Mucosa of descending colon (tissue), 3 donors: ENCODE measurements around the gene ADGRG4. TPM values are rescaled to one million over a fixed set of nuclear protein-coding genes. Genes with fewer than 3 reads are reported as not detected.
A peak's percentile ranks its signal among the peaks of the same experiment; 100 is the strongest.

Source experiments
- ATAC-seq: fragments of 200-7000 bp; cut with Tn5 transposase; one replicate; pipeline ENCODE4 v1.9.1; 2020; ENCODE audit warnings: mild to moderate bottlenecking, moderate library complexity
- DNase-seq, 3 donors: peaks; one replicate each; pipeline ENCODE4 v3.0.0-alpha.2; 2020
- H3K36me3 ChIP-seq: fragments of 200-600 bp; one replicate; pipeline ENCODE4 v1.8.0; 2021; ENCODE audit warnings: low read depth, mild to moderate bottlenecking
- H3K4me1 ChIP-seq: fragments of 200-600 bp; one replicate; pipeline ENCODE4 v1.8.0; 2021; ENCODE audit warnings: low read depth, mild to moderate bottlenecking
- H3K4me3 ChIP-seq: fragments of 200-600 bp; one replicate; pipeline ENCODE4 v1.8.0; 2021; ENCODE audit warnings: mild to moderate bottlenecking
- H3K9me3 ChIP-seq: fragments of 200-600 bp; one replicate; pipeline ENCODE4 v1.8.0; 2021; ENCODE audit warnings: mild to moderate bottlenecking
- CTCF ChIP-seq: fragments of 200-600 bp; IDR thresholded peaks from one replicate; pipeline ENCODE4 v1.8.0; 2022; ENCODE audit warnings: antibody characterized with exemption, mild to moderate bottlenecking
- intact Hi-C, 2 donors: fragments of 100-400 bp; cut with DNase I in 1 of 2; cut with micrococcal nuclease in 1 of 2; formaldehyde crosslinking; loops; one replicate each; pipeline versions ENCODE4 v1.11.0 to v1.11.1; 2022; cut with DNase I, micrococcal nuclease
- total RNA-seq, 3 donors: library from RNA; stranded (reverse); fragmentation: NEBNext Ultra II Directional in 2 of 3; extraction: Animal tissue kit (Norgen Biotek cat#: 25700) in 2 of 3; gene quantifications; one replicate each; pipeline versions ENCODE4 v1.2.1 to v1.2.4, GENCODE V29; 2021 to 2023
- donor health status: DM: no; HTN: no; CAD: no; lungs with moderate emphysema.
- donor health status: DM: no; HTN: no; CAD: no.
- donor health status: DM: no; HTN: yes; CAD: no.

Gene ADGRG4
- total RNA-seq, 3 donors from 2014 or later, result 0.03 TPM; not detected in 1

GRCh38 chrX:136268051-136269048 lies 32.4 kb upstream of the ADGRG4 start:
- intact Hi-C loops, result loop anchor here in 1 of 2 donors (5.0 kb wide), 1 partner anchor 241 kb away; no protein-coding TSS in a partner anchor
- Histone ChIP-seq H3K4me3 (no peak overlapping the region), H3K9me3 (no peaks in the 10 kb centered on the region), H3K36me3 (no peaks in the 10 kb centered on the region), H3K4me1 (no peaks in the 10 kb centered on the region)
- TF ChIP-seq CTCF, result peak; percentile 36
- DNase-seq (peak in 1 of 3 donors; percentile 67), ATAC-seq (peak; percentile 58)

GRCh38 chrX:136269921-136270320 lies 30.8 kb upstream of the ADGRG4 start:
- Histone ChIP-seq H3K4me3 (no peak overlapping the region), H3K4me1 (no peaks in the 10 kb centered on the region), H3K36me3 (no peaks in the 10 kb centered on the region), H3K9me3 (no peaks in the 10 kb centered on the region)
- intact Hi-C loops, result loop anchor here in 1 of 2 donors (5.0 kb wide), 1 partner anchor 243 kb away; no protein-coding TSS in a partner anchor
- DNase-seq (no peak), ATAC-seq (no peak)
- TF ChIP-seq CTCF, result no peak

- Histone ChIP-seq H3K4me1 (no peaks in the 10 kb centered on the region), H3K4me3 (no peak overlapping the region), H3K36me3 (no peaks in the 10 kb centered on the region), H3K9me3 (no peaks in the 10 kb centered on the region)
- no peak for TF ChIP-seq CTCF
- ATAC-seq (no peak), DNase-seq (no peak)
- intact Hi-C loops, result no loop called here
Measured at GRCh38 chrX:136271300-136271699, 29.5 kb upstream of the ADGRG4 start.

- intact Hi-C loops, result no loop called here
- H3K9me3 ChIP-seq, result no peaks in the 10 kb centered on the region
- no peak overlapping the region for H3K4me3 ChIP-seq
- no peaks in the 10 kb centered on the region for H3K36me3 ChIP-seq
- TF ChIP-seq CTCF, result no peak
- DNase-seq (no peak), ATAC-seq (no peak)
- H3K4me1 ChIP-seq, result no peaks in the 10 kb centered on the region
Measured at GRCh38 chrX:136272325-136272724, 28.4 kb upstream of the ADGRG4 start.

- Histone ChIP-seq H3K9me3 (no peaks in the 10 kb centered on the region), H3K4me1 (no peaks in the 10 kb centered on the region), H3K36me3 (no peaks in the 10 kb centered on the region), H3K4me3 (no peak overlapping the region)
- ATAC-seq, result peak; percentile 67
- no peak for TF ChIP-seq CTCF
- intact Hi-C loops, result no loop called here
- DNase-seq, result no peak
Measured at GRCh38 chrX:136273986-136274385, 26.8 kb upstream of the ADGRG4 start.
